Pancreas (tissue), 10 donors: ENCODE measurements around the gene DUSP7. TPM values are rescaled to one million over a fixed set of nuclear protein-coding genes. Genes with fewer than 3 reads are reported as not detected.

Experiments used
- ATAC-seq, 4 donors: fragments of 200-7000 bp; cut with Tn5 transposase; one replicate each; pipeline versions ENCODE4 v1.8.0 to v1.9.1; 2020; ENCODE audit warnings: mild to moderate bottlenecking in 4 of 4, moderate library complexity in 4 of 4
- DNase-seq, 6 donors: peaks; one replicate each; pipeline ENCODE4 v3.0.0-alpha.2; 2020
- FAIRE-seq: peaks from 2 replicates; lab custom pipeline; 2012; peaks lifted over from hg19 to GRCh38; lab: Jason Lieb, UNC
- H3K27ac ChIP-seq, 4 donors: fragments of 200-600 bp; sonication (generic); 1 replicate in 3 of 4; 2 replicates in 1 of 4; pipeline versions ENCODE4 v1.5.0 to v1.8.0; 2020
- H3K27me3 ChIP-seq, 4 donors: fragments of 200-600 bp; one replicate each; pipeline ENCODE4 v1.8.0; 2021
- H3K36me3 ChIP-seq, 3 donors: fragments of 200-600 bp; sonication (generic) in 1 of 3; one replicate each; pipeline versions ENCODE4 v1.5.0 to v1.8.0; 2020 to 2021
- H3K4me1 ChIP-seq, 3 donors: fragments of 200-600 bp; one replicate each; pipeline ENCODE4 v1.8.0; 2021
- H3K4me3 ChIP-seq, 4 donors: fragments of 200-600 bp; sonication (generic) in 2 of 4; one replicate each; pipeline versions ENCODE4 v1.5.0 to v1.8.0; 2020 to 2021
- H3K9me3 ChIP-seq, 4 donors: fragments of 200-600 bp; one replicate each; pipeline ENCODE4 v1.8.0; 2021
- WGBS, 2 donors: extraction: QIAGEN DNeasy Blood & Tissue Kit; methylation state at CpG; one replicate each; pipeline ENCODE4 v1.1.7; 2013; 5-methylcytosine and 5-hydroxymethylcytosine counted together
- intact Hi-C, 3 donors: fragments of 100-400 bp; cut with DNase I; formaldehyde crosslinking; loops; one replicate each; pipeline versions ENCODE4 v1.11.1 to v1.14.2; 2022
- polyA plus RNA-seq, 2 donors: library from polyadenylated mRNA; stranded (reverse); fragments of 200-250 nt; gene quantifications; one replicate each; pipeline ENCODE4 v1.2.3, GENCODE V29; 2013
- total RNA-seq, 6 donors: library from RNA; stranded (reverse); fragmentation: NEBNext Ultra II Directional in 4 of 6; extraction: Animal tissue kit (Norgen Biotek cat#: 25700) in 4 of 6; gene quantifications; one replicate each; pipeline versions ENCODE4 v1.2.1 to v1.2.4, GENCODE V29; 2021 to 2023
- TF ChIP-seq, protein P1 (sequence below), 4 donors: fragments of 200-600 bp; sonication (generic) in 3 of 4; IDR thresholded peaks; one replicate each; pipeline versions ENCODE4 v1.5.0 to v1.8.0; 2021; ENCODE audit warnings: antibody characterized with exemption in 4 of 4
- donor health status: healthy with polysubstance abuse.
- donor health status: DM: no; HTN: no; CAD: no; lungs with moderate emphysema.
- donor health status: DM: no; HTN: no; CAD: no.
- donor health status: control.
- donor health status: control.
- donor health status: Bipolar disorder and iron deficiency.
- donor health status: DM: yes; HTN: yes; CAD: no.
- donor health status: DM: no; HTN: no; CAD: no.
- donor health status: DM: no; HTN: no; CAD: no.
- donor health status: DM: yes; HTN: yes; CAD: no.

Gene DUSP7
- total and polyA plus RNA-seq, 8 donors, result 2.6 to 7.6 (median 4.6) TPM

GRCh38 chr3:52006017-52006819, 50.2 kb downstream of the DUSP7 start:
- peak overlapping the region in 3 of 4 donors; percentile 2 to 17 (median 13) for H3K27ac ChIP-seq
- H3K4me1 ChIP-seq, result peaks cover 4 to 11% (median 6%) of the 10 kb centered on the region in 3 donors
- H3K4me3 ChIP-seq, result peak overlapping the region in 1 of 4 donors; percentile 9
- H3K27me3 ChIP-seq, result no peaks in the 10 kb centered on the region
- H3K9me3 ChIP-seq, result no peaks in the 10 kb centered on the region
- intact Hi-C loops, result no loop called here
- TF ChIP-seq, protein P1, sequence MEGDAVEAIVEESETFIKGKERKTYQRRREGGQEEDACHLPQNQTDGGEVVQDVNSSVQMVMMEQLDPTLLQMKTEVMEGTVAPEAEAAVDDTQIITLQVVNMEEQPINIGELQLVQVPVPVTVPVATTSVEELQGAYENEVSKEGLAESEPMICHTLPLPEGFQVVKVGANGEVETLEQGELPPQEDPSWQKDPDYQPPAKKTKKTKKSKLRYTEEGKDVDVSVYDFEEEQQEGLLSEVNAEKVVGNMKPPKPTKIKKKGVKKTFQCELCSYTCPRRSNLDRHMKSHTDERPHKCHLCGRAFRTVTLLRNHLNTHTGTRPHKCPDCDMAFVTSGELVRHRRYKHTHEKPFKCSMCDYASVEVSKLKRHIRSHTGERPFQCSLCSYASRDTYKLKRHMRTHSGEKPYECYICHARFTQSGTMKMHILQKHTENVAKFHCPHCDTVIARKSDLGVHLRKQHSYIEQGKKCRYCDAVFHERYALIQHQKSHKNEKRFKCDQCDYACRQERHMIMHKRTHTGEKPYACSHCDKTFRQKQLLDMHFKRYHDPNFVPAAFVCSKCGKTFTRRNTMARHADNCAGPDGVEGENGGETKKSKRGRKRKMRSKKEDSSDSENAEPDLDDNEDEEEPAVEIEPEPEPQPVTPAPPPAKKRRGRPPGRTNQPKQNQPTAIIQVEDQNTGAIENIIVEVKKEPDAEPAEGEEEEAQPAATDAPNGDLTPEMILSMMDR (IDR thresholded peaks at IDR 0.05), result no peak
- FAIRE-seq, result no peak
- H3K36me3 ChIP-seq, result no peaks in the 10 kb centered on the region
- WGBS, 2 donors, result 56 to 64% methylated on average over 8 of the region's 8 CpGs
- peak in 3 of 4 donors; percentile 3 to 21 (median 18) for ATAC-seq
- DNase-seq, result no peak

DNA sequence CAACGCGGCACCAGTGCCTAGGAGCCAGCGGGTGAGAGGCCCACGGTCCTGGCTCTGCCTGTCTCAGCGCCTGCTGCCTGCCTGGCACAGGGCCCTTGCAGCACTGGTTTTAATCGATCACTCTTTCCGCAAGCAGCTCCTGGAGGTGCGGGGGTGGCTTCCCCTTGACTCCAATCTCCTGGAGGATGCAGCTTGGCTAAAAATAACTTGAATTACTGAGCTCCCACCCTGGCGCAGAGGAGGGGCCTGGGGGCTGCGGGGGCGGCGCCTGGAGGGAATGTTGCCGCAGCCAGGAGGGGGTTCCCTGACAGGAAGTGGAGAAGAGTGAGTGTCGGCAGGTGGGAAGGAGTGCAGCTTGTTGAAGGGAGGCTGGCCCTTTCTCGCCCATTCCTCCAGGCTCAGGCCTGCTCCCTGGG, 50.8 kb downstream of the DUSP7 start:
- Histone ChIP-seq H3K4me3 (peak overlapping the region in 1 of 4 donors; percentile 9), H3K4me1 (peaks cover 4 to 11% (median 6%) of the 10 kb centered on the region in 3 donors), H3K9me3 (no peaks in the 10 kb centered on the region), H3K36me3 (no peaks in the 10 kb centered on the region), H3K27ac (peak overlapping the region in 3 of 4 donors; percentile 2 to 17 (median 13)), H3K27me3 (no peaks in the 10 kb centered on the region)
- peak; percentile 84 to 89 (median 86) for ATAC-seq
- peak; percentile 61 to 90 (median 74) for DNase-seq
- FAIRE-seq, result no peak
- TF ChIP-seq, protein P1 (IDR thresholded peaks at IDR 0.05), result no peak
- WGBS, 2 donors, result 3 to 4% methylated on average over 13 to 15 of the region's 15 CpGs
- intact Hi-C loops, result no loop called here

DNA sequence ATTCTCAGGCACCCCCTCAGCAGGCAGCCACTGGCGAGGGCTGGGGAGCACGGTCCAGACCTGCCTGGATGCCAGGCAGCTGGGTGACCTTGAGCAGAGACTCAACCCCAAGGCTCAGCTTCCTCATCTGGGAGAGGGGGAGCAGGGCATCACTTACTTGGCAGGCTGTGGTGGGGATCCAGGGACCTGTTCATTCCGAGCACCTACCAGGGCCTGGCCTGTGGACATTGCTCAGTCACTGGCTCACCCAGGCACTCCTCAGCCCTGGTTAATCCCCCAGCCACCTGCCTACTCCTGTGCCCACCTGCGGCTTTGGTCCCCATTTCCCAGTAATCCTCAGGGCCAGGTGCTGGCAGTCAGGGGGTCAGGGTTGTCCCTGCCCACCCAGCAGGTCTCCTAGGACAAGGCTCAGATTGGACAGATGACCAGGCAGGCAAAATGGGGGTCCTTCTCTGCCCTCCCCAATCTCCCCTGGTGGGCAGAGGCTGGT, 51.4 kb downstream of the DUSP7 start:
- TF ChIP-seq, protein P1 (IDR thresholded peaks at IDR 0.05), result no peak
- no peaks in the 10 kb centered on the region for H3K9me3 ChIP-seq
- DNase-seq (no peak), ATAC-seq (peak in 2 of 4 donors; percentile 3 to 9), FAIRE-seq (no peak)
- no peaks in the 10 kb centered on the region for H3K27me3 ChIP-seq
- peaks cover 4 to 11% (median 6%) of the 10 kb centered on the region in 3 donors for H3K4me1 ChIP-seq
- peak overlapping the region in 2 of 4 donors; percentile 2 to 17 for H3K27ac ChIP-seq
- intact Hi-C loops, result loop anchor here (5.0 kb wide), 2 partner anchors 122 to 137 kb away; no protein-coding TSS in a partner anchor
- 70 to 75% methylated on average over 4 of the region's 4 CpGs for WGBS, 2 donors
- H3K36me3 ChIP-seq, result no peaks in the 10 kb centered on the region
- H3K4me3 ChIP-seq, result no peak overlapping the region

DNA sequence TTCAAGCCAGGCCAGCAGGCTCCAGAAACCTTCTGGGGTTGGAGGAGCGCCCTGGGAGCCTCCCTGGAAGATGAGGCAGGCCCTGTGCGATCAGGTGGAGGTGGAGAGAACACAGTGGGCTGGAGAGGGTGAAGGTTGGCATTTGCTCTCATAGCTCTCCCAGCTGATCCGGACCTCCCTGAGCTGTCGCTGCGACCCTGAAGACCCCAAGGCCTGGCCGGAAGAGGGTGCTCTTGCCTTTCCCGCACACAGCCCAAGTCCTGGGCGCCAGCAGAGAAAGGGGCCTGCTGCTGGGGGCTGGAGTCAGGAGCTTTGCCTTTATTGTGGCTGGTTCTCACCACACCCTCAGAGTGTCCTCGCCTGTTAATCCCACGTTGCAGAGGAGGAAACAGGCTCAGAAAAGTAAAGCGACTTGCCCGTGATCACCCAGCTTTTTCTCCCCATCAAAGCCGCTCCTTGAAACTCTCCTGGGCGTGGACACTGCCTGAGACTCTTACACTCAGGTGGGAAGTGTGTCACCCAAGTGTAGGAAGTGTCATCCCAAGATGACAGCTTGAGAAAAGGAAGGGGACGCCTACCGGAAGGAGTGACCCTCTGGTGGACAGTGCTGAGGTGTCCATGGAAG, 52.1 kb downstream of the DUSP7 start:
- TF ChIP-seq, protein P1 (IDR thresholded peaks at IDR 0.05), result no peak
- no peaks in the 10 kb centered on the region for H3K9me3 ChIP-seq
- no peak overlapping the region for H3K27ac ChIP-seq
- H3K36me3 ChIP-seq, result no peaks in the 10 kb centered on the region
- FAIRE-seq (no peak), DNase-seq (no peak), ATAC-seq (no peak)
- peaks cover 4 to 11% (median 6%) of the 10 kb centered on the region in 3 donors for H3K4me1 ChIP-seq
- intact Hi-C loops, result loop anchor here (5.0 kb wide), 2 partner anchors 123 to 138 kb away; no protein-coding TSS in a partner anchor
- no peaks in the 10 kb centered on the region for H3K27me3 ChIP-seq
- no peak overlapping the region for H3K4me3 ChIP-seq
- WGBS, 2 donors, result 69 to 76% methylated on average over 16 of the region's 16 CpGs
